ENCODE data around the gene GPATCH8.

- TF ChIP-seq POLR2A (IDR thresholded peaks at IDR 0.05) (no peak), CTCF (IDR thresholded peaks at IDR 0.05) (no peak)
These were observed 113.9 kb downstream of the GPATCH8 start, which contains the start of gene ITGA2B for GRCh38 chr17:44389281-44389680.
